Activated naive CD4-positive, alpha-beta T cell (primary cell): ENCODE data around the gene FKBP1C.
"Not testable (repeated sequence)": the region's sequence is repeated elsewhere in the genome, so short reads cannot be mapped to it uniquely, and the experiment has no call there.

Source experiments
- DNase-seq, 4 experiments: peaks; one replicate each; lab custom pipeline; 2025; lab: John Stamatoyannopoulos, UW

The FKBP1C gene

DNA sequence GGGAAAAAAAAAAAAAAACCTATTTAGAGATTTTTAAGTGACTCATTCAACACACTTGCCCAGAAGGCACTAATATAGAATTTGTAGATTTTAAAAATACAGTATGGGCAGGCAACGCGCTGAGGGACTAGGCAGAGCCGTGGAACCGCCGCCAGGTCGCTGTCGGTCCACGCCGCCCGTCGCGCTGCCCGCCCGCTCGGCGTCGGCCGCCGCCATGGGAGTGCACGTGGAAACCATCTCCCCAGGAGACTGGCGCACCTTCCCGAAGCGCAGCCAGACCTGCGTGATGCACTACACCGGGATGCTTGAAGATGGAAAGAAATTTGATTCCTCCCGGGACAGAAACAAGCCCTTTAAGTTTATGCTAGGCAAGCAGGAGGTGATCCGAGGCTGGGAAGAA is at the start of gene FKBP1C:
Gene FKBP1C (plus strand): TSS at position 127 of the 400 bp plus-strand sequence.
- not testable (repeated sequence) for DNase-seq

- DNase-seq, result not testable (repeated sequence)
These were observed 47.0 kb upstream of the FKBP1C start for GRCh38 chr6:63164047-63164803.

- DNase-seq, result no peak
These were observed 37.1 kb upstream of the FKBP1C start for GRCh38 chr6:63174173-63174572.

GRCh38 chr6:63176181-63176580 is 35.1 kb upstream of the FKBP1C start:
- DNase-seq, result no peak

GRCh38 chr6:63180367-63180766 is 30.9 kb upstream of the FKBP1C start:
- no peak for DNase-seq

DNA sequence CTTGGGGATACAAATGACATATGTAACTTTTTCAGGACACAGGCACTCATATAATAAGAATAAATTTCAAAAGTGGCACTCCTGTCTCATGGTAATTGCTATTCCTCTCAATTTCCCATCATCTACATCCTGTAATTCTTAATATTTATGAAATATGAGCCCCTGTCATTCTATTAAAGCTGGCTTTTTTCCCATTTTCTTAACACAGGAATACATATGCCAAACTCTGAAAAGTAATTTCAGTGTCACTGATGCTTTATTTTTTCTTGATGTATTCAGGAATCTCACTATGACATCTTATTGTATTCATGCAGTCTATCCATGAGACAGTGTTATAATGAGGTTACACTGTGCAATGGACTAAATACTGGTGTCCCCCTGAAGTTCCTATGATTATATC is 24.3 kb upstream of the FKBP1C start:
- DNase-seq, result no peak

- DNase-seq, result no peak
These were observed 22.4 kb upstream of the FKBP1C start for GRCh38 chr6:63188828-63189227.

DNA sequence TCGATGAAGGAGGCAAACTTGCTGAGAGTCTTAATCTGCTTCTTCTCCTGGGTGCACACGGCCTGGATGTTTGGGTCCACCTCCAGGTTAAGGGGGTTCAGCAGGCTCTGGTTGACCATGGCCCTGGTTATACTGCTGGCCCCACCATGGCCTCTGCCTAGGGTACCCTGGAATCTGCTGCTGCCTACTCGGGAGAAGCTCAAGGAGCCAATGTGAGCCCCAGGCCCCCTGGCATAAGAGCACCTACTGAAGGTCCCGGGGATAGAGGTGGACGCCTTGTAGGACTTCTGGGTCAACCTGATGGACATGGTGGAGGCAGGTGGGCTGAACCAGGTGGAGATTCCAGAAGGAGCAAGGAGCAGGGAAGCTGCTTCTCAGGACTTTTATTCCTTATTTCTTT is 17.9 kb upstream of the FKBP1C start:
- no peak for DNase-seq

GRCh38 chr6:63197741-63198140 is 13.5 kb upstream of the FKBP1C start:
- no peak for DNase-seq

DNA sequence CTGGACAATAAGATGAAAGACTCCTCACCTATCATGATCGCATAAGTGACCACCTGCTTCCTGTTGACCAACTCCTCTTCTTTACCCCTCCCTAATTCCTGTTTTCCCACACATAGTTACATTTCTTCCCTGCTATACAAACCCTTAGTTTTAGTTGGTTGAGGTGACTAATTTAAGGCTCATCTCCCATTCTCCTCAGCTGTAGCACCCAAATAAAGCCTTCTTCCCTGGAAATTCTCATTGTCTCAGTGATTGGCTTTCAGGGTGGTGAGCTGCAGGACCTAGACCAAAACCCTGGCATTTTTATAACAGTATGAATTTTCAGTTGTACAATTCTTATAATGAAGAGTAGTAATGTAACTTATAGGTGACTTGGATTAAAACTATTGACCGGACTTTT is 2.1 kb downstream of the FKBP1C start:
- no peak for DNase-seq

- DNase-seq, result no peak
These were observed 3.5 kb downstream of the FKBP1C start for GRCh38 chr6:63214816-63215215.

DNA sequence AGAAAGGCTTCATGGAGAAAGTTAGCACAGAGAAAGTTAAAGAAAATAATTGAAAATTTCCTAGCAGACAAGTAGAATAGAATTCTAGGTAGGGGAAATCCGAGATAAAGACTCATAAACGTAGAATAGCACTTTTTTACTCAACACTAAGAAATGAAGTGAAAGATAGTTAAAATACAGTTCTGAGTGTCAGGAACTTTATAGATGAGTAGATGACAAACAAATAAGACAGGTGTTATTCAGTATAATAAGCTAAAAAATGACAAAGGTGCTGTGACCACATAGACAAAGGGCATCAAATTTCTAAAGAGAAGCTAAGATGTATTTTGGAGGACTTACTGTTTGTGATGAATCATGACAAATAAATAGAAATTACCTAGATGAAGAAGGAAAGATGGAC is 12.9 kb downstream of the FKBP1C start:
- DNase-seq, result no peak

DNA sequence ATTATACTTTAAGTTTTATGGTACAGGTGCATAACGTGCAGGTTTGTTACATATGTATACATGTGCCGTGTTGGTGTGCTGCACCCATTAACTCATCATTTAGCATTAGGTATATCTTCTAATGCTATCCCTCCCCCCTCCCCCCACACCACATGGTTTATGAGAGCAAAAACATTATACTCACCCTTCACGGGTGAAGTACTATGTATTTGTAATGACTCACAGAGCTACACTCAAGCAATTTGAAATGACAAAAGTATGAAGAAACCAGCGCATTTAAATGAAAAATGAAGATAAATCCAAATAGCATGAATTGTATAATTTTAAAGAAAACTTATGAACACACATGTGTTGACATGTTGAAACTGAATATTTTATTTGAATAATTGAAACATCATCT is 14.7 kb downstream of the FKBP1C start:
- DNase-seq, result not testable (repeated sequence)

GRCh38 chr6:63227928-63228894 is 16.9 kb downstream of the FKBP1C start:
- DNase-seq, result not testable (repeated sequence)

GRCh38 chr6:63230027-63230426 is 18.8 kb downstream of the FKBP1C start:
- not testable (repeated sequence) for DNase-seq

- not testable (repeated sequence) for DNase-seq
These were observed 19.2 kb downstream of the FKBP1C start for GRCh38 chr6:63230511-63230910.

- DNase-seq, result no peak
These were observed 25.1 kb downstream of the FKBP1C start for GRCh38 chr6:63236398-63236817.

DNA sequence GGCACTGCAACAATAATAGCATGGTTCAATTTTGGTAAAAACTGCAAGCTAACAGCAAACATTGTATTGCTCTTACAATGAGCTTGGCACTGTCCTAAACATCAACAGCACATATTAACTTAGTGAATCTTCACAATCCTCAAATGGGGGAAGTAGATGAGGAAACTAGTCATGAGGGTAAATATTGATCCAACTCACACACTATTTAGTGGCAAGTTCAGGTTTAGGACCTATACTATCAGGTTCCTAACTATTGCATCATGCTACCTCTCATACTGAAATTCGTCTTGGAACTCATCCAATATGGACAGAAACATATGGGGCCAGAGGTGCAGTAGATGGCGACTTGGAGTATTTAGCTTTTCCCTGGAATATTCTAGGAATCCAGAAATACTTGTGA is 34.2 kb downstream of the FKBP1C start:
- DNase-seq, result no peak

GRCh38 chr6:63245909-63246308 is 34.6 kb downstream of the FKBP1C start:
- no peak for DNase-seq

DNA sequence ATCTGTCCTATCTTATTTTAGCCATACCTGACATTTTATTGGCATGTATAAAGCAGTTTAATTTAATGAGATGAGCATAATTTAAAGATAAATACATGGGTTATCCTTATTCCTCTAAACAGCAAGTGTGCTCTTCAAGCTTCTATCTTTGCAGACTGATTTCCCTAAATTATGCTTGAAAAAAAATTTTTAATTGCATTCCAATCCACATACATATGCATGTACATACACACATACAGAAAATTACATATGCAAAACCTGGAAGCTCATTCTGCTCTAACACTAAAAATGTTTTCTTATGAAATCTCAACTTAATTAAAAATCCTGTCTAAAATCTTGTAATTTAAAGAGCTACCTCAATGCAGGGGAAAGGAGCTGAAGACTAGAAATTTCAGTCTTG is 35.3 kb downstream of the FKBP1C start:
- no peak for DNase-seq

- DNase-seq, result no peak
These were observed 38.7 kb downstream of the FKBP1C start for GRCh38 chr6:63249875-63250482.

DNA sequence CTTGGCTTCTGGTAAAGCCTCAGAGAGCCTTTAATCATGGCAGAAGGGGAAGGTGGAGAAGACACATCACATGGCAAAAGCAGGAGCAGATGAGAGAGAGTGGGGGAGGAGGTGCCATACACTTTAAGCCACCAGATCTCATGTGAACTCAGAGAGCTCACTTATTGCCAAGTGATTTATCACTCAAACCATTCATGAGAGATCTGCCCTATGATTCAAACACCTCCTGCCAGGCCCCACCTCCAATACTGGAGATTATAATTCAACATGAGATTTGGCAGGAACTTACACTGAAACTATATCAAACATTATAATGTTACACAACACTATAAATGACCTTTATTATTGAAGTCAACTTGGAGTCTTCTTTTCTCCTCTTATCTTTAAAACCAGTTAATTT is 47.9 kb downstream of the FKBP1C start:
- no peak for DNase-seq

- DNase-seq, result no peak
These were observed 50.6 kb downstream of the FKBP1C start for GRCh38 chr6:63261820-63262219.
